Left ventricle myocardium inferior (tissue), 1 donor: ENCODE data around the gene FAT3. TPM values are rescaled to one million over a fixed set of nuclear protein-coding genes. Genes with fewer than 3 reads are reported as not detected.

Source experiments
- DNase-seq: peaks from one replicate; pipeline ENCODE4 v3.0.0-alpha.2; 2020
- H3K27ac ChIP-seq: fragments of 200-600 bp; replicated peaks from 2 replicates; pipeline ENCODE4 v1.8.0; 2021
- H3K27me3 ChIP-seq: fragments of 200-600 bp; 2 replicates; pipeline ENCODE4 v1.8.0; 2021; ENCODE audit warnings: low read depth
- H3K36me3 ChIP-seq: fragments of 200-600 bp; 2 replicates; pipeline ENCODE4 v1.8.0; 2021
- H3K4me1 ChIP-seq: fragments of 200-600 bp; 2 replicates; pipeline ENCODE4 v1.8.0; 2021
- H3K4me3 ChIP-seq: fragments of 200-600 bp; 2 replicates; pipeline ENCODE4 v1.8.0; 2021; ENCODE audit warnings: mild to moderate bottlenecking, moderate library complexity
- H3K9me3 ChIP-seq: fragments of 200-600 bp; replicated peaks from 2 replicates; pipeline ENCODE4 v1.8.0; 2021
- CTCF ChIP-seq: fragments of 200-600 bp; IDR thresholded peaks from 2 replicates; pipeline ENCODE4 v1.8.0; 2021; ENCODE audit warnings: antibody characterized with exemption, mild to moderate bottlenecking, borderline replicate concordance
- intact Hi-C: fragments of 100-400 bp; cut with micrococcal nuclease; formaldehyde crosslinking; loops from one replicate; pipeline ENCODE4 v1.11.0; 2022
- total RNA-seq: library from RNA; stranded (reverse); fragmentation: NEBNext Ultra II Directional; extraction: Animal tissue kit (Norgen Biotek cat#: 25700); gene quantifications from one replicate; pipeline ENCODE4 v1.2.1, GENCODE V29; 2021
- donor health status: DM: no; HTN: yes; CAD: no; lungs with severe emphysema.

Gene FAT3
- total RNA-seq, 1 donor from 2014 or later: 0.33 TPM

- Histone ChIP-seq H3K4me1 (peaks cover 35% of the 10 kb centered on the region), H3K27ac (no peak overlapping the region), H3K36me3 (no peaks in the 10 kb centered on the region), H3K4me3 (no peak overlapping the region), H3K27me3 (peaks cover 96% of the 10 kb centered on the region), H3K9me3 (no peaks in the 10 kb centered on the region)
- DNase-seq: no peak
- no peak for TF ChIP-seq CTCF
- intact Hi-C loops: no loop called here
Observed at GRCh38 chr11:92227959-92228935, 3.6 kb downstream of the FAT3 start.

GRCh38 chr11:92236856-92237255 lies 12.2 kb downstream of the FAT3 start:
- Histone ChIP-seq H3K4me3 (no peak overlapping the region), H3K9me3 (no peaks in the 10 kb centered on the region), H3K27ac (no peak overlapping the region), H3K36me3 (no peaks in the 10 kb centered on the region), H3K27me3 (peaks cover 26% of the 10 kb centered on the region), H3K4me1 (no peaks in the 10 kb centered on the region)
- no peak for TF ChIP-seq CTCF
- DNase-seq: no peak
- intact Hi-C loops: no loop called here

- intact Hi-C loops: no loop called here
- no peaks in the 10 kb centered on the region for H3K36me3 ChIP-seq
- H3K4me1 ChIP-seq: no peaks in the 10 kb centered on the region
- no peak overlapping the region for H3K27ac ChIP-seq
- peaks cover 31% of the 10 kb centered on the region for H3K27me3 ChIP-seq
- H3K9me3 ChIP-seq: no peaks in the 10 kb centered on the region
- DNase-seq: no peak
- TF ChIP-seq CTCF: no peak
- no peak overlapping the region for H3K4me3 ChIP-seq
Observed at GRCh38 chr11:92240916-92241315, 16.3 kb downstream of the FAT3 start.

GRCh38 chr11:92245700-92246271 lies 21.2 kb downstream of the FAT3 start:
- TF ChIP-seq CTCF: no peak
- DNase-seq: no peak
- intact Hi-C loops: no loop called here
- no peaks in the 10 kb centered on the region for H3K36me3 ChIP-seq
- no peak overlapping the region for H3K4me3 ChIP-seq
- H3K4me1 ChIP-seq: no peaks in the 10 kb centered on the region
- no peaks in the 10 kb centered on the region for H3K9me3 ChIP-seq
- H3K27me3 ChIP-seq: peaks cover 39% of the 10 kb centered on the region
- no peak overlapping the region for H3K27ac ChIP-seq

- no peaks in the 10 kb centered on the region for H3K36me3 ChIP-seq
- TF ChIP-seq CTCF: no peak
- no peak for DNase-seq
- no peak overlapping the region for H3K4me3 ChIP-seq
- no peak overlapping the region for H3K27ac ChIP-seq
- no peaks in the 10 kb centered on the region for H3K4me1 ChIP-seq
- intact Hi-C loops: no loop called here
- H3K27me3 ChIP-seq: peaks cover 34% of the 10 kb centered on the region
- no peaks in the 10 kb centered on the region for H3K9me3 ChIP-seq
Observed at GRCh38 chr11:92246630-92247029, 22.0 kb downstream of the FAT3 start.
